GM18870 (cell line): Measurements from ENCODE around the gene MYH10.
"Not testable (repeated sequence)": the region's sequence is repeated elsewhere in the genome, so short reads cannot be mapped to it uniquely, and the experiment has no call there.

Experiments used
- ATAC-seq: cut with Tn5 transposase; IDR thresholded peaks from one replicate; pipeline ENCODE4 v1.9.1; 2021; ENCODE audit warnings: moderate library complexity; ENCODE audit not compliant: unreplicated experiment

MYH10 gene

DNA sequence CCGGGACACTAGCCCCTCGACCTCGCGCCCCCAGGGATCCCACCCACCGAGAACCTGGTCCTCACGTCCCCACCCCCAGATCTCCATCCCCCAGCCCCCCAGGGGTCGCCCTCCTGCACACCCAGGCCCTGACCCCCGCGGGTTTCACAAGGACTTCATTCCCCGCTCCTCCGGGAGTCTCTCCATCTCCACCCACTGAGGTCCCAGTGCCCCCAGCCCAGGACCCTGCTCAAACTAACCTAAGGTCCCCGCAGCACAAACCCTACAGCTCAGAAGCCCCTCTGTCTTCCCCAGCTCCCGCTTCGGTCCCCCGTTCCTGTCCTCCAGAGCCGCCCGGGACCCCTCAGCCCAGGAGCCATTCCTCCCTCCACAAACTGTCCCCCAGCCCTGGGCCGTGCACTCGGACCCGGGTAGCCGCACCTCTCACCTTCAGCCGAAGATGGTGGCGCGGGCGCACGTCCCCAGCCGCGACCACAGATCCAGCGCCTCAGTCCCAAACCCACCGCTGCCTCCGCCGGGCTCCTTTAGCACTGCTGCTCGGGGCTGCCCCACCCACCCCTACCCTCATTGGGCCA is at the start of gene MYH10:
TSS of gene MYH10 (minus strand) at position 499 of the 575 bp plus-strand sequence. CDS start 7,479 bp downstream, outside the sequence.
- ATAC-seq, result no peak

DNA sequence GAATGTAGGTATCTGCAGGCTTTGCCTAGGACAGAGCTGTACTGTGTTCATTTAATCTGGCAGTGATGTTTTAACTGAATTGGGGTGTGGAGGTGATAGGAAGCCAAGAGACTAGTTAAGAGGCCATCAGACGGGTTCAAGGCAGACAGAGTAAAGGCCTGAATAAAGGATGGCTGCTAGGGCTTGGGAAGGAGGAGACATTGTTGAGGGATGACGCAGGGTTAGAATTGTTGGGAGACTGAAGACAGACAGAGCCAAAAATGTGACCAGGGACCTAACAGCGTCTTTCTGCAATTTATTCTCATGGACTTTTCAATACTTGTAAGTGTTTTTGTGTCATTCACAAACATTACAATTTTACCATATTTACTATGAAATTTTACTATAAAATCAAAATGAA is 48.6 kb upstream of the MYH10 start:
- no peak for ATAC-seq

DNA sequence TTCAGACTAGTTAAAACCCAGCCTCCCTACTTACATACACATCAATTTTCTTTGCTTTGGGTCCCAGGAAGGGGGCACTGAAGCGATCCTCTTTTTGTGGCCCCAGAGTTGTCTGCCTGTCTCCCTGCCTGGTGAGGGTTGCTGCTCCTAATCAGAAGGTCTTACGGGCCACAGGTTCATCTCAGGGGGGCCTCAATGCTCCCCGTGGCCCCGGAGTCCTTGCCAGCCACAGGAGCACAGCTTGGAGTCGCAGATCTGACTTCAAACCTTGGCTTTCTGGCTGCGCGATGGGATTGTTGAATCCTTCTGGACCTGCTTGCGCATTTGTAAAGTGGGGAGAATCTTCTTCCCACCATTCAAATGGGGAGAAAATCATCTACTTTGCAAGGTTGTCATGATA is 44.8 kb upstream of the MYH10 start:
- no peak for ATAC-seq

DNA sequence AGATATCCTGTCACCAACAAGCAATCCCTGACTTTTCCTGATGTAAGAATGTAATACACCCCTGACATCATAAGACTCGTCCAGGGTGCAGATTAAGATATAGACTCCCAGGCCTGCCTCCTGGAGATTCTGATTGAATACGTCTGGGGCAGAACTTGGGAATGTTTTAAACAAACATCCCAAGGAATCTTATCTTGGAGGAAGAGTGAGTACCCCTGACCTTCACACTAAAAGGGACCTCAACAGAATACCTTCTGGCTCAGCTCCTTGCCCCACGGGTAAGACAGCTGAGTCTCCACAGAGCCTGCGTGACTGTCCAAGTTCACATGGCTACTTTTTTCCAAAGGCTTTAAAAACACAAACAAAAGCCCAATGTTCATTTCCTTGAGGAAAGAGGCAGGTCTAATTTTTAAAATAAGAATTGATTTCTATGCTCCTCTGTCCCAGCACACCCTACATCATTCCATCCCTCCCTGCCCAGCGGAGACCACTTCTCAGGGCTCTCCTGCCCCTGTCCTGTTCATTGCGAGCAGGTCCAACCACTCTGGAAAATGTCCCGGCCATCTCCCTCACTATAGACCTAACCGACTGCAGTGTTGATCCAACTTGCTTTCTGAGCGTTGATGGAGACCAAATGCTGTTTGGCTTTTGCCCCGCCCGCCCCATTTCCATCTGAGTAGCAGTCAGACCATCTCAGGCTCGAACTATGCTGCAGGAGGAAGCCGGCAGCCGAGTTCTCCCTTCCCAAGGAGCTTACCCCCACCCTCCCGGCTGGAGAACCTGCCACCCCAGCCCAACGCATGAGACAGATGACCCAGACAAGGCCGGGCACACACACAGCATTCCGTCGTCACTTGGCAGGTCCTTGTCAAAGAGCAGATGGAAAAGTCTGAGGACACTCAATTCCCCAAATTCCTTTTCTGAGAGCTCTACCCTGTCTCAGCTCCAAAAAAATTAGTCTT is 44.1 kb upstream of the MYH10 start:
- no peak for ATAC-seq

DNA sequence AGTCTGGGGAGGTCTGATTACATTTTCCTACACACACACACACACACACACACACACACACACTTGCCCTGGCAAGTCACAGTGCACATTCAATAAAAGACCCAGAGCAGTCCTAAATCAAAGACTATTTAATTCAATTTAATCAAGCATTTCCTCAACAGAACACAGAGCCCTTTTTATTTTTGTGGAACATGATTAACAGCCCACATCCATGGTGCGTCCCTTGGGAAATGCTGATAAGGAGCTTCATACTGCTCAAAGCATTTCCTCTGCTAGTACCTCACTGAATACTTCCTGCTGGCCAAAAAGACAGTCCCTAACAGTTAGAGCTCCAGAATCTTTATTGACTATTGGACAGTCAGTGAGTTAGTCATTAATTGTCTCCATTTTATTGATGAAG is 43.1 kb upstream of the MYH10 start:
- ATAC-seq, result no peak

DNA sequence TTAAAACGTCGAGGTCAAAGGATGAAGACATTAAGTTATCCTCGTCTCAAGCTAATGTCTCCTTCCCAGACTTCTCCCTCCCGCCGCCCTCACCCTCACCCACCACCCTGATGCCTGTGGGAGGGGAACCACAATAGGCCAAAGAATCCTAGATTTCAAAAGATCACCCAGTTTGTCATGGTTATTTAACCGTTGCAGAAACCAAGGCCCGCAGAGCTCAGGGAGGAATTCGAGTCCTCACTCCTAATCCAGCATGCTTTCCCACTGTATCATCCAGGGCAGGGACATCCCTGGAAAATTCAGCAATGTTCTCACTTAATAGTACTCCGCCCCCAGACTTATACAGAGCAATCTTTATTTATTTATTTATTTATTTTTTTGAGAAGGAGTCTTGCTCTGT is 41.8 kb upstream of the MYH10 start:
- no peak for ATAC-seq

DNA sequence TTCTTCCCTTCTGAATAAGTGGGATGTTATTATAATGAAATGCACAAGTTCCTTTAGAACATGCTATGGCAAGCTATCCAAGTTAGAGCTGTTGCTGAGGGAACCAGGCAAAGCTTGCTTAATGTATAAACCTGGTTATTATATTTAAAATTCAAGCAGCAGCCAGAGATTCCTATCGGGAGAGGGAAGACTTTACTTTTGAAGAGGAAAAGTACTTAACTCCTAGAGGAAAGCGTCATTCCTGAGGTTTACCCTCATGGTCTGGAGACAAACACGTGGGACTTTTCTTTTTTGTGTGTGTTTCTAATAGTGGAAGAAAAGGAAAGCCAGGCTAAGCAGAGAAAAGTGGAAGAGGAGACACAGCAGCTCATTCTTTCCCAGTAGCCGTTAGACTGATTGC is 39.9 kb upstream of the MYH10 start:
- no peak for ATAC-seq

DNA sequence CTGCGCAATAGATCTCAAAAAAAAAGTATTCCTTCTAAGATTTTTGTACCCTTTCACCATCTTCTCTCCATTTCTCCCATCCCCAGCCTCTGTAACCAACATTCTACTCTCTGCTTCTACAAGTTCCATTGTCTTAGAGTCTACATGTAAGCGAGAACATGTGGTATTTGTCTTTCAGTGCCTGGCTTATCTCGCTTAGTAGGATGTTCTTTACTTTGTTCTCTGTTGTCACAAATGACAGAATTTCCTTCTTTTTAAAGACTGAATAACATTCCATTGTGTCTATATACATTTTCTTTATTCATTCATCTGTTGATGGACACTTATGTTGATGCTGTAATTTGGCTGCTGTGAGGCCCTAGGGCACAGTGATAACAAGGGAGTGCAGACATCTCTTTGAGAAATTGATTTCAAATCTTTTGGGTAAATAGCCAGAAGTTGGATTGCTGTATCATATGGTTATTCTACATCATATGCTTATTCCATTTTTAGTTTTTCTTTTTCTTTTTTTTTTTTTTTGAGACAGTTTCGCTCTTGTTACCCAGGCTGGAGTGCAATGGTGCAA is 37.7 kb upstream of the MYH10 start:
- no peak for ATAC-seq

DNA sequence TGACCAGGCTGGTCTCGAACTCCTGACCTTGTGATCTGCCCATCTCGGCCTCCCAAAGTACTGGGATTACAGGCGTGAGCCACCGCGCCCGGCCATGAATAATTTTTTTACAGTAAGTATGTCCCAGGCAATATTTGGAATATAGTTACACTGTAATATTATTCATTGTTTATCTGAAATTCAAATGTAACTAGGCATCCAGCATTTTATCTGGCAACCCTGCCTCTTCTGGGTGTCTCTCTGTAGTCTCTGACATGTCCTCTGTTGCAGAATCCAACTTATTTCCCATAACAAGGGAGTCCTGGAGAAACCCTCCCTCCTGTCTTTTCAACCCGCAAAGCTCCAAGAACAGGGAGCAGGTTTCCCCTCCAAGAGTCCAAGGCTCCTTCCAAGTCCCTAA is 36.9 kb upstream of the MYH10 start:
- ATAC-seq, result no peak

DNA sequence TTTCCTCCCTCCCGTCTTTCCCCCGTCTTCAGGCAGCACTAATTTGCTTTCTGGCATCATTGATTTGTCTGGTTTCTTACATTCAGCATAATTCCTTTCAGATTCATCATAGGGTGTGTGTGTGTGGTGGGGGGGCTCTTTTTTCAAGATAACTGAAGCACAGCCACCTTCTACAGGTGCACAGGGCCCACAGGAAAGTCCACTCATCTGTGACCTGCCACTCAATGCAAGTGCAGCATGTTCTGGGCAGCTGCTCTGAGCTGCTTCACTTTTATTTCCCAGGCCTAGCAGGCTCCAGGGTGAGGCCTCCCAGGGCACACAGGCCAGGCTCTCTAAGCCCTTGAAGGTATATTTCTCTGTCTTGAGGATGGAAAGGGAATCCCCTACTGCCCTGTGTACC is 35.2 kb upstream of the MYH10 start:
- ATAC-seq, result no peak

DNA sequence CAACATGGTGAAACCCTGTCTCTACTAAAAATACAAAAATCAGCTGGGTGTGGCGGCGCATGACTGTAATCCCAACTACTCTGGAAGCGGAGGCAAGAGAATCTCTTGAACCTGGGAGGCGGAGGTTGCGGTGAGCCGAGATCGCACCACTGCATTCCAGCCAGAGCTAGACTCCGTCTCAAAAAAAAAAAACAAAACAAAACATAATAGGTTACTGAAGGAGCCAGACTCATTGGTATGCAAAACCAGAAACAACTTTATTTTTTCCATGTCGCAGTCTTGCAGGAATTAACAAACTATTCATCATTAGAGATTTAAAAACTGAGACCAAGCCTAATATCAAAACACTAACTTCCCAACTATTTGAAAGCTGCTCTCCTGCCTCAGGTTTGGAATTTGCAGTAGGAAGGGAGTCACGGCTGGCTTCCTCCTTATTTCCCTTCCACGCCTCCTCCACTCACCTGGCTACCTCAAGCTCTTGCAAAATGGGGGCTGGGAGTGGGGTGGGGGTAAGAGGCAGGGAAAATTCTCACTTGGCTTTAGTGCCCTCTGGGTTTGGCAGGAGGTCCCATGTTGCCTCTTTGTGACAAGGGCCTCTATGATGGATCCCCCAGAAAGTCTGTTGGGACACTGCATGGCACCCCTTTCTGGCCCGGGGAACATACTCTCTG is 34.1 kb upstream of the MYH10 start:
- ATAC-seq, result no peak

DNA sequence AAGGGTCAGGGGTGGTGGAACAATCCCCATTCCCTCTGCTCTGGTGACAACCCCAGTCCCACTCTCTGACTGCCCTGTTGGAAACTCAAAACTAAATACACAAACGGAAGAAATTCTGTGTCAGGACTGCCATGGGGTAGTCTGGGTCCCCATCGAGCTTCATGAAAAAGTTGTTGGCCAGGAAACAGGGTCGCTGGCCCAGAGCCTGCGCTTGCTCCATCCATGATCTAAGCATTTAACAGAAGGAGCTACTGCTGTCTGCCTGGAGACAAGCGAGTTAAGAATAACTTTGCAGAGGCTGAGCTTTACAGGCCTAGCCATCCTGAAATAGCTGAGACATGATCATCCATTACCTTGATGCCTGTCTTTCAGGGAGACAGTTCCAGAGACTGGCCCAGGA is 32.4 kb upstream of the MYH10 start:
- ATAC-seq, result no peak

DNA sequence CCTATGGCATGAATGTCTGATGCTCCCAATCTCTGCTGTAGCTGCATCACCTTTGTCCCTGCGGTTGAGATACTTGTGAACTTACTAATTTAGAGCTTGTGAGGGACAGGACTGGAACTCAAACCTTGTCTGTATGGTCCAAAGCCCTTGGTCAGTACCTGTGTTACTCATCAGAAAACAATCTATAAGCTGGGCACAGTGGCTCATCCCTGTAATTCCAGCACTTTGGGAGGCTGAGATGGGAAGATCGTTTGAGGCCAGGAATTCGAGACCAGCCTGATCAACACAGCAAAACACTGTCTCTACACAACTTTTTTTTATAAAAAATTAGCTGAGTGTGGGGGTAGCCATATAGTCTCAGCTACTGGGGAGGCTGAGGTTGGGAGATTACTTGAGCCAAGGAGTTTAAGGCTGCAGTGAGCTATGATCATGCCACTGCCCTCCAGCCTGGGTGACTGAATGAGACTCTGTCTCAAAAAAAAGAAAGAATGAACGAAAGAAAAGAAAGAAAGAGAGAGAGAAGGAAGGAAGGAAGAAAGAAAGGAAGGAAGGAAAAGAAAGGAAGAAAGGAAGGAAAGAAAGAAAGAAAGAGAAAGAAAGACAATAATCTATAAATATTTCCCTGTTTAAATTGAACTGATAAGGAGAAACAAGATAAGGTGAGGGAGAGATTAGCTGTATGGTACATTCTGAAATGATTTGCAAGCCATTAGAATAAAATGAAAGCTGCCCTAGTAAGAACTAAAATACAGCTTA is 31.7 kb upstream of the MYH10 start:
- no peak for ATAC-seq

DNA sequence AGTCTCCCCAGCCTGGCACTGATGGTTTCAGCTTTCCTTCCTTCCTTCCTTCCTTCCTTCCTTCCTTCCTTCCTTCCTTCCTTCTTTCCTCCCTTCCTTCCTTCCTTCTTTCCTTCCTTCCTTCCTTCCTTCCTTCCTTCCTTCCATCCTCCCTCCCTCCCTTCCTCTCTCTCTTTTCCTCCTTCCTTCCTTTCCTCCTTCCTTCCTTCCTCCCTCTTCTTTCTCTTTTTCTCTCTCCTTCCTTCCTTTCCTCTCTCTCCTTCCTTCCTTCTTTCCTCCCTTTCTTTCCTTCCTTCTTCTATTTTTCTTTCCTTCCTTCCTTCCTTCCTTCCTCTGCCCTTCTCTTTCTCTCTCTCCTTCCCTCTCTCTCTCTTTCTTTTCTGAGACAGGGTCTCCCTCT is 30.2 kb upstream of the MYH10 start:
- ATAC-seq, result not testable (repeated sequence)

DNA sequence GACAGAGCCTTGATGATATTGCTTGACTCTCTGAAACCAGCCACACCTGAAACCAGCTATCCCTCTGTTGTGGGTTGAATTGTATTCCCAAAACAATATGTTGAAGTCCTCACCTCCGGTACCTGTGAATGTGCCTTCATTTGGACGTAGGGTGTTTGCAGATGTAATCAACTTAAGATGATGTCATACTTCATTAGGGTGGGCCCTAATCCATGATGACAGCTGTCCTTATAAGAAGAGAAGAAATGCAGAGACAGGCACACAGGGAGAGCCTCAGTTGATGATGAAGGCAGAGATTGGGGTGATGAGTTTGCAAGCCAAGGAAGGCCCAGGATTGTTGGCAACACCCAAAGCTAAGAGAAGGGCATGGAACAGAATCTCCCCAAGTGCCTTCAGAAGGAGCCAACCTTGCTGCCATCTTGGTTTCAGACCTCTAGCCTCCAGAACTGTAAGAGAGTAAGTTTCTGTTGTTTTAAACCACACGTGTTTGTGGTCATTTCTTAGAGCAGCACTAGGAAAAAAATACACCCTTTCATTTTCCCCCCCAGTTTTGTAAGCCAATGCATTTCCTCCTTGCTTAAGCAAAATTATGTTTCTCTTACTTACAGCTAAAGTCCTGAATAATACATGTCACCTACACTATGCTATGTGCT is 29.4 kb upstream of the MYH10 start:
- ATAC-seq, result no peak

DNA sequence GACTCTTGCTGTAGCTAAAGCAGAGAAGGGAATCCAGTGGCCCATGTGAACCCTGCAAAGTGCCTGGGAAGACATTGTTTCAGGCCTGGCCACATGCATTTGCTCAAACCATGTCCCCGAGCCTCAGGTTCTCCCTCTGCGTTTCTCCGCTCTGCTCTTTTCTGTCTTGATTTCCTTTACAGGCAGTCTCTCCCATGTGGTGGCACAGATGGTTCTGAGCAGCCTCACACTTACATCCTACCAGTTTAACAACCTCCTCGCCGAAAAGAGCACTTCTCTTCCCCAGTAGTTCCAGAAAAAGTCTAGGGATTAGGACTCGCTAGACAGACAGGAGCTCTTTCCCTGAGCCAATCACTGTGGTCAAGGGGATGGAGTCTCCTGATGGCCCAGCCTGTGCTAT is 28.3 kb upstream of the MYH10 start:
- no peak for ATAC-seq

DNA sequence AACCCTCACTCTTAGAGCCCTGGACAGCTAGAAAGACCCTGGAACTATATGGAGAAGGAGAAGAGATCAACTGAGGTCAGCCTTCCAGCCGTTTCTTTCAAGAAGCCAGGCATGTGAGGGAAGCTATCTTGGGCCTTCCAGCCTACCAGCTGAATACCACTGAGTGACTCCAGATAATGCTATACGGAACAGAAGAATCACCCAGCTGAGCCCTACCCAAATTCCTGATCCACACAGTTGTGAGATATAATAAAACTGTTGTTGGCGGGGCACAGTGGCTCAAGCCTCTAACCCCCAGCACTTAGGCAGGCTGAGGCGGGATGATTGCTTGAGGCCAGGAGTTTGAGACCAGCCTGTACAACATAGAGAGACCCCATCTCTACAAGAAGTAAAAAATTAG is 26.2 kb upstream of the MYH10 start:
- ATAC-seq, result no peak

DNA sequence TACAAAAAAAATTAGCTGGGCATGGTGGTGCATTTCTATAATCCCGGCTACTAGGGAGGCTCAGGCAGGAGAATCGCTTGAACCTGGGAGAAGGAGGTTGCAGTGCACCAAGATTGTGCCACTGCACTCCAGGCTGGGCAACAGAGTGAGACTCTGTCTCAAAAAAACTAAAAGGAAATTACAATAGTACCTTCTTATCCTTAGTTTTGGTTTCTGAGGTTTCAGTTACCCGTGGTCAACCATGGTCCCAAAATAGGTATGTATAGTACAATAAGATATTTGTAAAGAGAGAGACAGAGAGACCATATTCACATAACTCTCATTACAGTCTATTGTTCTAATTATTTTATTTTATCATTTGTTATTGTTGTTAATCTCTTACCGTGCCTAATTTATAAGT is 24.3 kb upstream of the MYH10 start:
- ATAC-seq, result no peak

DNA sequence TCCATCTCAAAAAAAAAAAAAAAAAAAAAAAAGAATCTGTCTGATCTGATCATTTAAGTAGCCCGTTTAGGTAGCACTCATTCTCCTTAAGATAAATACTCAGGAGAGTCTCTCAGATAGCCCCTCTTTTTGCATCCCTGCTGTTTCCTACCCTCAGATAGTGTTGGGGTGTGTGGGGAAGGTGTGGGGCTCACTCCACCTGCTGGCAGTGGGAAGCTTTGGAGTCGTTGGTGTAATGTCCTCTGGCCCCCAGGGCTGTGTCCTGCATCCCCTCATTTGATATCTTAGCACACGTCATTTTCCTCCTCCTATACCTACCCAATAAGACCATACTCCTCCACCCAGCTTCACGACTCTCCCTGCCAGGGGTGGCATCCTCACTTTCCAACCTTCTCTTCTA is 20.5 kb upstream of the MYH10 start:
- no peak for ATAC-seq

DNA sequence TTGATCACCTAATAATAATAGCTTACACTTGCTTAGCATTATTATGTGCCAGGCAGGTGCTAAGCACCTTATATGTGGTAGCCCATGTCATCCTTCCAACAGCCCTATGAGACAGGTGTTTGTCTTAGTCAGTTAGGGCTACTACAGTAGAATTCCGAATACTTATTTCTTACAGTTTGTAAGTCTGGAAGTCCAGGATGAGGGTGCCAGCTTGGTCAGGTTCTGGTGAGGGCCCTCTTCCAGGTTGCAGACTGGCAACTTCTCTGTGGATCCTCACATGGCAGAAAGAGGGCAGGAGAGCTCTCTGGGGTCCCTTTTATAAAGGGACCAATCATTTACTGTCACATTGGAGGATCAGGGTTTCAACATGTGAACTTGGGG is 19.6 kb upstream of the MYH10 start:
- no peak for ATAC-seq
